Measurements from ENCODE around the gene TMEM38B.

- TF ChIP-seq CTCF (IDR thresholded peaks at IDR 0.05) (no peak), POLR2A (IDR thresholded peaks at IDR 0.05) (no peak), EP300 (IDR thresholded peaks at IDR 0.05) (no peak), POLR2AphosphoS5 (IDR thresholded peaks at IDR 0.05) (no peak)
Observed at GRCh38 chr9:105712297-105712696, 18.0 kb downstream of the TMEM38B start.
